Measurements from ENCODE around the gene PSMF1. TPM values are rescaled to one million over a fixed set of nuclear protein-coding genes. Genes with fewer than 3 reads are reported as not detected.

PSMF1 gene
- total and polyA plus RNA-seq, 2 of the 13 experiments (the other 11 are each of a cell fraction or from before 2014, with no cell fraction given), result 82.5 to 86.0 TPM

DNA sequence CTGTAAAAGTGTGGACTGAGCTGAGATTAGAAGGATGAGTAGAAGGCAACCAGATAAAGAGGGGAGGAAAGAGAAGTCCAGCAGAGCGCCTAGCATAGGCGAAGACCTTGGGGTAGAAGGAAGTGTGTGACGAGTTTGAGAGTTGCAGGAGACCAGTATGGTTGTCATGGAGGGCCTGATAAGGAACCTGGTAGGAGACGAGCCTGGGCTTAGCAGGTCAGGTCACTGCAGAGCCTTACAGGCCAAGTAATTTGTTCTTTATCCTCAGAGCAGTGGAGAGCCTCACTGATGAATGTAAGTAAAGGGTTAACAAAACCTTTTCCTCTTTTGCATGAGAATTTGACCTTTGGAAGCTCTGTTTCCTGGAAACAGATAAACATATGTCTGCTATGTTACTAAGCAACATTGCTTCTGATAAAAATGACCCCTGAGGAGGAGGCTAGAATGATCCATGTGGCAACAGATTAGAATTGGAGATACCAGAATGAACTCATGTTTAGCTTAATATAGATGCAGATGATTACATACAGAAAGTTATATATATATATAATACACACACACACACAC lies 69.3 kb downstream of the PSMF1 start (continued):
- TF ChIP-seq, protein P1, sequence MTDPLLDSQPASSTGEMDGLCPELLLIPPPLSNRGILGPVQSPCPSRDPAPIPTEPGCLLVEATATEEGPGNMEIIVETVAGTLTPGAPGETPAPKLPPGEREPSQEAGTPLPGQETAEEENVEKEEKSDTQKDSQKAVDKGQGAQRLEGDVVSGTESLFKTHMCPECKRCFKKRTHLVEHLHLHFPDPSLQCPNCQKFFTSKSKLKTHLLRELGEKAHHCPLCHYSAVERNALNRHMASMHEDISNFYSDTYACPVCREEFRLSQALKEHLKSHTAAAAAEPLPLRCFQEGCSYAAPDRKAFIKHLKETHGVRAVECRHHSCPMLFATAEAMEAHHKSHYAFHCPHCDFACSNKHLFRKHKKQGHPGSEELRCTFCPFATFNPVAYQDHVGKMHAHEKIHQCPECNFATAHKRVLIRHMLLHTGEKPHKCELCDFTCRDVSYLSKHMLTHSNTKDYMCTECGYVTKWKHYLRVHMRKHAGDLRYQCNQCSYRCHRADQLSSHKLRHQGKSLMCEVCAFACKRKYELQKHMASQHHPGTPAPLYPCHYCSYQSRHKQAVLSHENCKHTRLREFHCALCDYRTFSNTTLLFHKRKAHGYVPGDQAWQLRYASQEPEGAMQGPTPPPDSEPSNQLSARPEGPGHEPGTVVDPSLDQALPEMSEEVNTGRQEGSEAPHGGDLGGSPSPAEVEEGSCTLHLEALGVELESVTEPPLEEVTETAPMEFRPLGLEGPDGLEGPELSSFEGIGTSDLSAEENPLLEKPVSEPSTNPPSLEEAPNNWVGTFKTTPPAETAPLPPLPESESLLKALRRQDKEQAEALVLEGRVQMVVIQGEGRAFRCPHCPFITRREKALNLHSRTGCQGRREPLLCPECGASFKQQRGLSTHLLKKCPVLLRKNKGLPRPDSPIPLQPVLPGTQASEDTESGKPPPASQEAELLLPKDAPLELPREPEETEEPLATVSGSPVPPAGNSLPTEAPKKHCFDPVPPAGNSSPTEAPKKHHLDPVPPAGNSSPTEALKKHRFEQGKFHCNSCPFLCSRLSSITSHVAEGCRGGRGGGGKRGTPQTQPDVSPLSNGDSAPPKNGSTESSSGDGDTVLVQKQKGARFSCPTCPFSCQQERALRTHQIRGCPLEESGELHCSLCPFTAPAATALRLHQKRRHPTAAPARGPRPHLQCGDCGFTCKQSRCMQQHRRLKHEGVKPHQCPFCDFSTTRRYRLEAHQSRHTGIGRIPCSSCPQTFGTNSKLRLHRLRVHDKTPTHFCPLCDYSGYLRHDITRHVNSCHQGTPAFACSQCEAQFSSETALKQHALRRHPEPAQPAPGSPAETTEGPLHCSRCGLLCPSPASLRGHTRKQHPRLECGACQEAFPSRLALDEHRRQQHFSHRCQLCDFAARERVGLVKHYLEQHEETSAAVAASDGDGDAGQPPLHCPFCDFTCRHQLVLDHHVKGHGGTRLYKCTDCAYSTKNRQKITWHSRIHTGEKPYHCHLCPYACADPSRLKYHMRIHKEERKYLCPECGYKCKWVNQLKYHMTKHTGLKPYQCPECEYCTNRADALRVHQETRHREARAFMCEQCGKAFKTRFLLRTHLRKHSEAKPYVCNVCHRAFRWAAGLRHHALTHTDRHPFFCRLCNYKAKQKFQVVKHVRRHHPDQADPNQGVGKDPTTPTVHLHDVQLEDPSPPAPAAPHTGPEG (CRISPR knock-in tag; IDR thresholded peaks at IDR 0.05), result no peak
- TF ChIP-seq BHLHE40 (IDR thresholded peaks at IDR 0.05; ENCODE audit: low read length) (no peak), MAFK (conservative IDR thresholded peaks at IDR 0.05 in 1 of 2, IDR thresholded peaks at IDR 0.05 in 1 of 2; ENCODE audit: low read length in 2 of 2) (no peak), ZNF331 (CRISPR knock-in tag; IDR thresholded peaks at IDR 0.05) (0 out of 2 replicates have a peak, but pooled peaks have one; percentile 11), TBX3 (IDR thresholded peaks at IDR 0.05; ENCODE audit: borderline replicate concordance) (no peak), NFKBIZ (CRISPR knock-in tag; IDR thresholded peaks at IDR 0.05) (peak; percentile 76), ZNF251 (CRISPR knock-in tag; IDR thresholded peaks at IDR 0.05) (no peak), SNAPC2 (CRISPR knock-in tag; IDR thresholded peaks at IDR 0.05) (no peak), U2AF2 (IDR thresholded peaks at IDR 0.05; ENCODE audit: low read depth, low read length) (no peak), ZNF44 (CRISPR knock-in tag; IDR thresholded peaks at IDR 0.05) (no peak), SMC3 (IDR thresholded peaks at IDR 0.05; ENCODE audit: low read length) (no peak; the same call in 1 of the 2 replicates), FOXM1 (CRISPR knock-in tag; IDR thresholded peaks at IDR 0.05) (no peak), MEF2D (CRISPR knock-in tag; IDR thresholded peaks at IDR 0.05) (peak; percentile 28; the same call in 1 of the 2 replicates), RFX3 (CRISPR knock-in tag; IDR thresholded peaks at IDR 0.05) (peak; percentile 86), FIP1L1 (IDR thresholded peaks at IDR 0.05; ENCODE audit: borderline replicate concordance, insufficient read depth, low read depth, low read length) (no peak), NAIF1 (CRISPR knock-in tag; IDR thresholded peaks at IDR 0.05; ENCODE audit: borderline replicate concordance) (no peak), ZFP36L2 (CRISPR knock-in tag; IDR thresholded peaks at IDR 0.05) (no peak), ZNF317 (CRISPR knock-in tag; IDR thresholded peaks at IDR 0.05) (no peak), ZNF644 (CRISPR knock-in tag; IDR thresholded peaks at IDR 0.05; ENCODE audit: low read depth) (no peak; the same call in 1 of the 2 replicates), TCF12 (IDR thresholded peaks at IDR 0.05) (no peak), TCF12 (CRISPR knock-in tag; IDR thresholded peaks at IDR 0.05) (no peak), HMG20A (CRISPR knock-in tag; IDR thresholded peaks at IDR 0.05; ENCODE audit: borderline replicate concordance) (peak; percentile 66; the same call in 1 of the 2 replicates), ZNF24 (IDR thresholded peaks at IDR 0.05) (peak; percentile 70; the same call in 1 of the 2 replicates)
- TF ChIP-seq, protein P2, sequence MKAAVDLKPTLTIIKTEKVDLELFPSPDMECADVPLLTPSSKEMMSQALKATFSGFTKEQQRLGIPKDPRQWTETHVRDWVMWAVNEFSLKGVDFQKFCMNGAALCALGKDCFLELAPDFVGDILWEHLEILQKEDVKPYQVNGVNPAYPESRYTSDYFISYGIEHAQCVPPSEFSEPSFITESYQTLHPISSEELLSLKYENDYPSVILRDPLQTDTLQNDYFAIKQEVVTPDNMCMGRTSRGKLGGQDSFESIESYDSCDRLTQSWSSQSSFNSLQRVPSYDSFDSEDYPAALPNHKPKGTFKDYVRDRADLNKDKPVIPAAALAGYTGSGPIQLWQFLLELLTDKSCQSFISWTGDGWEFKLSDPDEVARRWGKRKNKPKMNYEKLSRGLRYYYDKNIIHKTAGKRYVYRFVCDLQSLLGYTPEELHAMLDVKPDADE (CRISPR knock-in tag; IDR thresholded peaks at IDR 0.05), result no peak
- TF ChIP-seq, protein P3, sequence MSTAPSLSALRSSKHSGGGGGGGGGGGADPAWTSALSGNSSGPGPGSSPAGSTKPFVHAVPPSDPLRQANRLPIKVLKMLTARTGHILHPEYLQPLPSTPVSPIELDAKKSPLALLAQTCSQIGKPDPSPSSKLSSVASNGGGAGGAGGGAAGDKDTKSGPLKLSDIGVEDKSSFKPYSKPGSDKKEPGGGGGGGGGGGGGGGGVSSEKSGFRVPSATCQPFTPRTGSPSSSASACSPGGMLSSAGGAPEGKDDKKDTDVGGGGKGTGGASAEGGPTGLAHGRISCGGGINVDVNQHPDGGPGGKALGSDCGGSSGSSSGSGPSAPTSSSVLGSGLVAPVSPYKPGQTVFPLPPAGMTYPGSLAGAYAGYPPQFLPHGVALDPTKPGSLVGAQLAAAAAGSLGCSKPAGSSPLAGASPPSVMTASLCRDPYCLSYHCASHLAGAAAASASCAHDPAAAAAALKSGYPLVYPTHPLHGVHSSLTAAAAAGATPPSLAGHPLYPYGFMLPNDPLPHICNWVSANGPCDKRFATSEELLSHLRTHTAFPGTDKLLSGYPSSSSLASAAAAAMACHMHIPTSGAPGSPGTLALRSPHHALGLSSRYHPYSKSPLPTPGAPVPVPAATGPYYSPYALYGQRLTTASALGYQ (CRISPR knock-in tag; IDR thresholded peaks at IDR 0.05), result no peak
